Sigmoid colon (tissue), 4 donors: ENCODE data around the gene COL4A5.

Experiments
- CTCF ChIP-seq, 4 experiments: fragments of 450-650 bp in 3 of 4; fragments of 200-600 bp in 1 of 4; IDR thresholded peaks; one replicate each; pipeline ENCODE4 v1.5.1; 2016 to 2019; ENCODE audit warnings: antibody characterized with exemption in 4 of 4, mild to moderate bottlenecking in 3 of 4, moderate library complexity in 2 of 4
- EP300 ChIP-seq, 4 donors: sonication (generic); formaldehyde crosslinking; IDR thresholded peaks; one replicate each; pipeline ENCODE4 v1.6.1; 2017; ENCODE audit warnings: antibody characterized with exemption in 4 of 4
- POLR2A ChIP-seq, 2 donors: fragments of 450-650 bp; IDR thresholded peaks; one replicate each; pipeline ENCODE4 v1.6.1; 2016; ENCODE audit warnings: antibody characterized with exemption in 2 of 2, mild to moderate bottlenecking in 2 of 2, moderate library complexity in 2 of 2

GRCh38 chrX:108464604-108465003 is 25.0 kb downstream of the COL4A5 start:
- no peak for TF ChIP-seq CTCF (IDR thresholded peaks at IDR 0.05)
- no peak for TF ChIP-seq POLR2A (IDR thresholded peaks at IDR 0.05)
- no peak for TF ChIP-seq EP300 (IDR thresholded peaks at IDR 0.05)
